ENCODE measurements around the gene HMGCS1.

HMGCS1 gene

GRCh38 chr5:43286623-43287022 lies 26.6 kb downstream of the HMGCS1 start:
- H3K9ac ChIP-seq (ENCODE audit: low read depth, low read length): no peak overlapping the region
- H3K36me3 ChIP-seq (ENCODE audit: insufficient read depth, low read length): peaks cover 52% of the 10 kb centered on the region
- H3K4me2 ChIP-seq (ENCODE audit: insufficient read depth, low read length): no peak overlapping the region
- peak; percentile 39; the same call in 2 of the 3 replicates for ATAC-seq (ENCODE audit: insufficient read depth, low read depth)
- no peak for DNase-seq
- H3K4me3 ChIP-seq (ENCODE audit: low read depth in 1 of 2, low read length in 2 of 2): no peak overlapping the region
- TF ChIP-seq CTCF (IDR thresholded peaks at IDR 0.05; ENCODE audit: borderline replicate concordance, extremely low read depth, low read length, poor library complexity, severe bottlenecking): no peak
- no peak for TF ChIP-seq EZH2 (IDR thresholded peaks at IDR 0.05; ENCODE audit: borderline replicate concordance, low read depth, low read length, severe bottlenecking)
- H2AFZ ChIP-seq (ENCODE audit: low read depth, low read length): no peak overlapping the region
- no peak overlapping the region for H3K27ac ChIP-seq (ENCODE audit: low read length)
- no peaks in the 10 kb centered on the region for H3K9me3 ChIP-seq (ENCODE audit: insufficient read depth, low read length, severe bottlenecking)
- no peaks in the 10 kb centered on the region for H3K27me3 ChIP-seq (ENCODE audit: insufficient read depth, low read length, poor library complexity)
- H3K4me1 ChIP-seq (ENCODE audit: insufficient read depth, low read length): no peaks in the 10 kb centered on the region
- no peaks in the 10 kb centered on the region for H3K79me2 ChIP-seq (ENCODE audit: insufficient read depth, low read length)
- H4K20me1 ChIP-seq (ENCODE audit: insufficient read depth, low read length): no peaks in the 10 kb centered on the region

- no peak overlapping the region for H3K4me3 ChIP-seq (ENCODE audit: low read depth in 1 of 2, low read length in 2 of 2)
- no peaks in the 10 kb centered on the region for H3K4me1 ChIP-seq (ENCODE audit: insufficient read depth, low read length)
- H2AFZ ChIP-seq (ENCODE audit: low read depth, low read length): no peak overlapping the region
- no peak overlapping the region for H3K9ac ChIP-seq (ENCODE audit: low read depth, low read length)
- peaks cover 7% of the 10 kb centered on the region for H3K36me3 ChIP-seq (ENCODE audit: insufficient read depth, low read length)
- no peak overlapping the region for H3K27ac ChIP-seq (ENCODE audit: low read length)
- no peak for DNase-seq
- no peaks in the 10 kb centered on the region for H3K27me3 ChIP-seq (ENCODE audit: insufficient read depth, low read length, poor library complexity)
- TF ChIP-seq CTCF (IDR thresholded peaks at IDR 0.05; ENCODE audit: borderline replicate concordance, extremely low read depth, low read length, poor library complexity, severe bottlenecking) (no peak), EZH2 (IDR thresholded peaks at IDR 0.05; ENCODE audit: borderline replicate concordance, low read depth, low read length, severe bottlenecking) (no peak)
- no peaks in the 10 kb centered on the region for H4K20me1 ChIP-seq (ENCODE audit: insufficient read depth, low read length)
- H3K4me2 ChIP-seq (ENCODE audit: insufficient read depth, low read length): no peak overlapping the region
- no peaks in the 10 kb centered on the region for H3K9me3 ChIP-seq (ENCODE audit: insufficient read depth, low read length, severe bottlenecking)
- H3K79me2 ChIP-seq (ENCODE audit: insufficient read depth, low read length): no peaks in the 10 kb centered on the region
- no peak for ATAC-seq (ENCODE audit: insufficient read depth, low read depth)
These were observed 31.2 kb downstream of the HMGCS1 start for GRCh38 chr5:43281840-43282658.

GRCh38 chr5:43279548-43280274 lies 33.5 kb downstream of the HMGCS1 start:
- H3K79me2 ChIP-seq (ENCODE audit: insufficient read depth, low read length): no peaks in the 10 kb centered on the region
- no peak for DNase-seq
- ATAC-seq (ENCODE audit: insufficient read depth, low read depth): no peak

More at GRCh38 chr5:43279548-43280274, 33.5 kb downstream of the HMGCS1 start:
- Histone ChIP-seq H3K4me3 (ENCODE audit: low read depth in 1 of 2, low read length in 2 of 2) (no peak overlapping the region), H3K9me3 (ENCODE audit: insufficient read depth, low read length, severe bottlenecking) (no peaks in the 10 kb centered on the region), H3K36me3 (ENCODE audit: insufficient read depth, low read length) (no peaks in the 10 kb centered on the region), H4K20me1 (ENCODE audit: insufficient read depth, low read length) (no peaks in the 10 kb centered on the region), H3K27ac (ENCODE audit: low read length) (no peak overlapping the region), H2AFZ (ENCODE audit: low read depth, low read length) (no peak overlapping the region), H3K4me2 (ENCODE audit: insufficient read depth, low read length) (no peak overlapping the region), H3K9ac (ENCODE audit: low read depth, low read length) (no peak overlapping the region), H3K27me3 (ENCODE audit: insufficient read depth, low read length, poor library complexity) (no peaks in the 10 kb centered on the region), H3K4me1 (ENCODE audit: insufficient read depth, low read length) (no peaks in the 10 kb centered on the region)
- no peak for TF ChIP-seq EZH2 (IDR thresholded peaks at IDR 0.05; ENCODE audit: borderline replicate concordance, low read depth, low read length, severe bottlenecking)
- no peak for TF ChIP-seq CTCF (IDR thresholded peaks at IDR 0.05; ENCODE audit: borderline replicate concordance, extremely low read depth, low read length, poor library complexity, severe bottlenecking)

Measured in DND-41 (cell line).